Epithelial cell of proximal tubule (primary cell): ENCODE measurements around the gene ST8SIA1. TPM values are rescaled to one million over a fixed set of nuclear protein-coding genes. Genes with fewer than 3 reads are reported as not detected.
A peak's percentile ranks its signal among the peaks of the same experiment; 100 is the strongest.

ENCODE experiments used
- DNase-seq: peaks from one replicate; pipeline ENCODE4 v3.0.0-alpha.2; 2011; ENCODE audit warnings: low read depth
- H3K4me3 ChIP-seq: 2 replicates; pipeline ENCODE4 v1.5.1; 2011; ENCODE audit warnings: low read depth, mild to moderate bottlenecking, low read length
- CTCF ChIP-seq: conservative IDR thresholded peaks from 2 replicates; pipeline ENCODE4 v1.5.1; 2012; ENCODE audit warnings: low read depth, mild to moderate bottlenecking, low read length
- total RNA-seq: library from RNA; depleted of rRNA; stranded (reverse); fragments of >200 nt; gene quantifications from 2 replicates; pipeline ENCODE4 v1.2.3, GENCODE V29; 2015

Gene ST8SIA1
- total RNA-seq, 1 donor from 2014 or later, result 1.0 TPM

GRCh38 chr12:22313286-22313962 lies 21.1 kb downstream of the ST8SIA1 start:
- TF ChIP-seq CTCF, result no peak
- no peak overlapping the region for H3K4me3 ChIP-seq
- DNase-seq, result no peak

GRCh38 chr12:22312336-22312735 lies 22.2 kb downstream of the ST8SIA1 start:
- TF ChIP-seq CTCF, result no peak
- no peak overlapping the region for H3K4me3 ChIP-seq
- peak; percentile 4 for DNase-seq

- TF ChIP-seq CTCF, result no peak
- H3K4me3 ChIP-seq, result no peak overlapping the region
- DNase-seq, result no peak
Measured at GRCh38 chr12:22310709-22311108, 23.8 kb downstream of the ST8SIA1 start.

- no peak for DNase-seq
- TF ChIP-seq CTCF, result no peak
- no peak overlapping the region for H3K4me3 ChIP-seq
Measured at GRCh38 chr12:22310275-22310674, 24.2 kb downstream of the ST8SIA1 start.

- no peak for DNase-seq
- TF ChIP-seq CTCF, result no peak
- no peak overlapping the region for H3K4me3 ChIP-seq
Measured at GRCh38 chr12:22307811-22308210, 26.7 kb downstream of the ST8SIA1 start.

GRCh38 chr12:22306311-22306710 lies 28.2 kb downstream of the ST8SIA1 start:
- TF ChIP-seq CTCF, result no peak
- H3K4me3 ChIP-seq, result no peak overlapping the region
- DNase-seq, result no peak

- no peak overlapping the region for H3K4me3 ChIP-seq
- no peak for TF ChIP-seq CTCF
- DNase-seq, result no peak
Measured at GRCh38 chr12:22304341-22304740, 30.2 kb downstream of the ST8SIA1 start.
